SKM-1 treated with dmso at 0.1 percent for 144 hours (cell line): Measurements from ENCODE around the gene LIF.
A peak's percentile ranks its signal among the peaks of the same experiment; 100 is the strongest.

Experiments used
- DNase-seq: peaks from one replicate; lab custom pipeline; 2025; ENCODE audit not compliant: unreplicated experiment; lab: John Stamatoyannopoulos, UW

LIF gene

GRCh38 chr22:30284666-30285065 is 38.1 kb upstream of the LIF start:
- DNase-seq = no peak

GRCh38 chr22:30284172-30284571 is 37.6 kb upstream of the LIF start:
- DNase-seq = no peak

- no peak for DNase-seq
Measured at GRCh38 chr22:30283342-30283741, 36.8 kb upstream of the LIF start.

GRCh38 chr22:30282616-30283046 is 36.1 kb upstream of the LIF start:
- no peak for DNase-seq

- DNase-seq = no peak
Measured at GRCh38 chr22:30280505-30280904, 33.9 kb upstream of the LIF start.

GRCh38 chr22:30279932-30280331 is 33.4 kb upstream of the LIF start:
- no peak for DNase-seq

GRCh38 chr22:30279046-30279788 is 32.7 kb upstream of the LIF start:
- DNase-seq = peak; percentile 78

GRCh38 chr22:30277547-30278344 is 31.2 kb upstream of the LIF start:
- DNase-seq = no peak

- DNase-seq = no peak
Measured at GRCh38 chr22:30276039-30276438, 29.5 kb upstream of the LIF start.

GRCh38 chr22:30275625-30276024 is 29.1 kb upstream of the LIF start:
- DNase-seq = no peak

- DNase-seq = no peak
Measured at GRCh38 chr22:30274437-30274812, 27.9 kb upstream of the LIF start.

- no peak for DNase-seq
Measured at GRCh38 chr22:30273711-30274436, 27.3 kb upstream of the LIF start.

- DNase-seq = peak; percentile 85
Measured at GRCh38 chr22:30272781-30273601, 26.4 kb upstream of the LIF start.

GRCh38 chr22:30270832-30271231 is 24.3 kb upstream of the LIF start:
- peak; percentile 93 for DNase-seq

GRCh38 chr22:30268331-30268730 is 21.8 kb upstream of the LIF start:
- DNase-seq = no peak

- no peak for DNase-seq
Measured at GRCh38 chr22:30267382-30268302, 21.1 kb upstream of the LIF start.

GRCh38 chr22:30266445-30267381 is 20.2 kb upstream of the LIF start, which contains the start of gene OSM:
TSS of gene OSM (minus strand) at chr22:30266851. CDS start at chr22:30266799, 52 bp downstream.
- peak; percentile 84 for DNase-seq

GRCh38 chr22:30265823-30266444 is 19.4 kb upstream of the LIF start:
- peak; percentile 88 for DNase-seq
